ENCODE data around the gene ANKRD62. TPM values are rescaled to one million over a fixed set of nuclear protein-coding genes. Genes with fewer than 3 reads are reported as not detected.

Gene ANKRD62
- not detected for total RNA-seq
- long read RNA-seq = 0 reads

GRCh38 chr18:12093520-12094257 lies at the start of gene ANKRD62:
ANKRD62 (plus strand) TSS chr18:12093843; CDS start chr18:12094018, 175 bp downstream.
- no peak within 1 kb of the TSS for H3K27ac ChIP-seq
- DNase-seq (no peak), ATAC-seq (no peak)
- no peaks in the 10 kb centered on the region for H3K27me3 ChIP-seq
- no peak within 1 kb of the TSS for H3K4me3 ChIP-seq
- no peaks in the 10 kb centered on the region for H3K9me3 ChIP-seq
- TF ChIP-seq POLR2A (IDR thresholded peaks at IDR 0.05) = no peak
- TF ChIP-seq, protein P1, sequence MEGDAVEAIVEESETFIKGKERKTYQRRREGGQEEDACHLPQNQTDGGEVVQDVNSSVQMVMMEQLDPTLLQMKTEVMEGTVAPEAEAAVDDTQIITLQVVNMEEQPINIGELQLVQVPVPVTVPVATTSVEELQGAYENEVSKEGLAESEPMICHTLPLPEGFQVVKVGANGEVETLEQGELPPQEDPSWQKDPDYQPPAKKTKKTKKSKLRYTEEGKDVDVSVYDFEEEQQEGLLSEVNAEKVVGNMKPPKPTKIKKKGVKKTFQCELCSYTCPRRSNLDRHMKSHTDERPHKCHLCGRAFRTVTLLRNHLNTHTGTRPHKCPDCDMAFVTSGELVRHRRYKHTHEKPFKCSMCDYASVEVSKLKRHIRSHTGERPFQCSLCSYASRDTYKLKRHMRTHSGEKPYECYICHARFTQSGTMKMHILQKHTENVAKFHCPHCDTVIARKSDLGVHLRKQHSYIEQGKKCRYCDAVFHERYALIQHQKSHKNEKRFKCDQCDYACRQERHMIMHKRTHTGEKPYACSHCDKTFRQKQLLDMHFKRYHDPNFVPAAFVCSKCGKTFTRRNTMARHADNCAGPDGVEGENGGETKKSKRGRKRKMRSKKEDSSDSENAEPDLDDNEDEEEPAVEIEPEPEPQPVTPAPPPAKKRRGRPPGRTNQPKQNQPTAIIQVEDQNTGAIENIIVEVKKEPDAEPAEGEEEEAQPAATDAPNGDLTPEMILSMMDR (IDR thresholded peaks at IDR 0.05) = no peak
- H3K4me1 ChIP-seq = no peaks in the 10 kb centered on the region
- intact Hi-C loops (cut with DNase I) = no loop called here
- 91% methylated on average over 20 of the region's 50 CpGs for WGBS (ENCODE audit: insufficient coverage, low coverage, low lambda C conversion rate, missing lambda C conversion rate)
- H3K36me3 ChIP-seq = no peaks in the 10 kb centered on the region

DNA sequence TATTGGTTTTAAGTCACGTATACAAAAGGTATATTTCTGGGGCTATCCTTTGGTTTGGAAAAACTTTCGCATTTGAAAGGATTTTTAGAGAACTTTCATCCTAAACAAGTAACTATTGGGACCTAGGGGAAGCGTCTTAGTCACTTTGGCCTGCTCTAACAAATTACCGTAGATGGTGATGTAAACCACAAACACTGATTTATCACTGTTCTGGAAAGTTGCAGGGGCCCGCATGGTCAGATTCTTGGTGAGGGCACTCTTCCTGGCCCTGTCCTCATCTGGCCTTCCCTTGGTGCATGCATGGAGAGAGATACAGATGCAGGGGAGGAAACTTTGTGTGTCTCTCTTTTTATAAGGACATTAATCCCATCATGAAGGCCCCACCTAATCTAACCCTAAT lies 49.1 kb upstream of the ANKRD62 start:
- TF ChIP-seq, protein P1 (IDR thresholded peaks at IDR 0.05) = no peak
- no peak for TF ChIP-seq POLR2A (IDR thresholded peaks at IDR 0.05)
- no peak for ATAC-seq
- H3K4me1 ChIP-seq = no peaks in the 10 kb centered on the region
- no peaks in the 10 kb centered on the region for H3K27me3 ChIP-seq
- H3K36me3 ChIP-seq = no peaks in the 10 kb centered on the region
- no peak overlapping the region for H3K4me3 ChIP-seq
- DNase-seq = no peak
- H3K9me3 ChIP-seq = no peaks in the 10 kb centered on the region
- H3K27ac ChIP-seq = no peak overlapping the region
- WGBS (ENCODE audit: insufficient coverage, low coverage, low lambda C conversion rate, missing lambda C conversion rate) = 65% methylated on average over 5 of the region's 5 CpGs
- intact Hi-C loops (cut with DNase I) = no loop called here

DNA sequence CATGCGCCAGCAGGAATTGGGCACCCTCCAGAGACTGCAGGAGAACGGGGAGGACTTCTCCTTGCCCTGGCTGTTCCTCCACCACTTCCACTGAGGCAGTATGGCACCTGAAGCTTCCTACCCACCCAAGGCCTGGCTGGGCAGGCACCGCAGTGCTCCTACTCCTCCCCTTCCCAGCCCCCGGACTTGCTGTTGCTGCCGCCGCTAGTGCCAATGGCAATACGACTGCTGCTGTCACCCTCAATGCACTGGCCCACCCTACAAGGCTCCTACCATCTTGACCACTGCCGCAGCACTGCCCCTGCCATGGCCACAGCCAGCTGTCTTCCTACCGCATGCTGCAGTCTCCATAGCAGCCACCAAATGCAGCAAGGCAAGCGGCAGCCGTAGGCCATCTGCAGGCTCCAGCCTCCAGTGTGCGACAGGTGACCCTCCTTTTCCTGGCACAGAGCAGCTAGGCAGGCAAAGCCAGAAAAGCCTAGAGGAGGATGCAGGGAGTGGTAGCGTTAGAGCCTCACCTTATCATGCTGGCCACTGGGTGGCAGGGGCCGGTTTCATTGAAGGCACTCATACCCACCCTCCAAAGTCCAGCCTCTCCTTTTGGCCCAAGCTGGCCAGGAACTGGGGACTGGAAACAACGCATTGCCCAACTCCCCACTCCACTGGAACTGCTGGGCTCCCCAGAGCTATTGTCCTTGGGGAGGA lies 47.4 kb upstream of the ANKRD62 start:
- no peaks in the 10 kb centered on the region for H3K9me3 ChIP-seq
- WGBS (ENCODE audit: insufficient coverage, low coverage, low lambda C conversion rate, missing lambda C conversion rate) = 73% methylated on average over 7 of the region's 15 CpGs
- TF ChIP-seq POLR2A (IDR thresholded peaks at IDR 0.05) = no peak
- TF ChIP-seq, protein P1 (IDR thresholded peaks at IDR 0.05) = no peak
- no peaks in the 10 kb centered on the region for H3K27me3 ChIP-seq
- H3K27ac ChIP-seq = no peak overlapping the region
- ATAC-seq (no peak), DNase-seq (no peak)
- H3K4me1 ChIP-seq = no peaks in the 10 kb centered on the region
- no peaks in the 10 kb centered on the region for H3K36me3 ChIP-seq
- intact Hi-C loops (cut with DNase I) = no loop called here
- H3K4me3 ChIP-seq = no peak overlapping the region

DNA sequence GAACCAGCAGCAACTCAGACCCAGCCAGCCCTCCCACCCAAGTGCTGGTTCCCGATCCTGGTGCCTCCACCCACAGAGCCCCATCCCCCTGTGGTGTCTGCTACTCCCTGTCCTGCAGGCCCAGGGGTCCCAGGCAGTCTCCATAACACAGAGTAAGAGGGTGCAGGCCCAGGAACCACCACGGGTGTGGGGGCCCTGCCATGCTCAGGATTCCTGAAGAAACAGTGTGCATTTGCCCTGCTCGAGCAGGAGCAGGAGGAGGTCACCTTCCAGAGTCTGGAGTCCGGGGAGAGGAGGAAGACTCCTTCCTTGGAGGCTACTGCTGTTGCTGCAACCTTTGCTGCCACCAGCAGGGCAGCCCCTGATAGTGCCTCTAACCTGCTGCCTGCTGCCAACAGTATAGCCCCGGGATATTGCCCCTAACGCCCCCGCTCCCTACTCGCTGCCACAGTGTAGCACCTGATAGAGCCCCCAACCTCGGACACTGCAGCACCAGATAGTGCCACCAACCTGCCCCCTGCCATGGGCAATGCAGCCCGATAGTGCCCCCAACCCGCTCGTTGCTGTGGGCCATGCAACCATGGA lies 46.8 kb upstream of the ANKRD62 start:
- WGBS (ENCODE audit: insufficient coverage, low coverage, low lambda C conversion rate, missing lambda C conversion rate) = no CpG with 5 or more reads among the region's 12 CpGs
- Histone ChIP-seq H3K4me1 (no peaks in the 10 kb centered on the region), H3K9me3 (no peaks in the 10 kb centered on the region), H3K4me3 (no peak overlapping the region), H3K27me3 (no peaks in the 10 kb centered on the region), H3K27ac (no peak overlapping the region), H3K36me3 (no peaks in the 10 kb centered on the region)
- no peak for TF ChIP-seq POLR2A (IDR thresholded peaks at IDR 0.05)
- TF ChIP-seq, protein P1 (IDR thresholded peaks at IDR 0.05) = no peak
- intact Hi-C loops (cut with DNase I) = no loop called here
- no peak for ATAC-seq
- no peak for DNase-seq

Data from right lobe of liver (tissue), 6 donors.